GM13976 (cell line): ENCODE results near the gene PRELID2.

Source experiments
- DNase-seq: peaks from one replicate; pipeline ENCODE4 v3.0.0; 2012; ENCODE audit warnings: low spot score
- in situ Hi-C: fragments of 300-500 bp; cut with MboI; formaldehyde crosslinking; loops from one replicate; pipeline ENCODE4 v1.12.0; 2022; ENCODE audit warnings: low sequenced_read_pairs, mixed read lengths, inconsistent platforms; ENCODE audit not compliant: unreplicated experiment
- TF ChIP-seq, protein P1 (sequence below): IDR thresholded peaks from 2 replicates; pipeline ENCODE4 v1.5.1; 2012; ENCODE audit warnings: borderline replicate concordance, mild to moderate bottlenecking; ENCODE audit not compliant: insufficient read depth; ENCODE audit errors: extremely low read depth, missing control alignments, control extremely low read depth

The PRELID2 gene

DNA sequence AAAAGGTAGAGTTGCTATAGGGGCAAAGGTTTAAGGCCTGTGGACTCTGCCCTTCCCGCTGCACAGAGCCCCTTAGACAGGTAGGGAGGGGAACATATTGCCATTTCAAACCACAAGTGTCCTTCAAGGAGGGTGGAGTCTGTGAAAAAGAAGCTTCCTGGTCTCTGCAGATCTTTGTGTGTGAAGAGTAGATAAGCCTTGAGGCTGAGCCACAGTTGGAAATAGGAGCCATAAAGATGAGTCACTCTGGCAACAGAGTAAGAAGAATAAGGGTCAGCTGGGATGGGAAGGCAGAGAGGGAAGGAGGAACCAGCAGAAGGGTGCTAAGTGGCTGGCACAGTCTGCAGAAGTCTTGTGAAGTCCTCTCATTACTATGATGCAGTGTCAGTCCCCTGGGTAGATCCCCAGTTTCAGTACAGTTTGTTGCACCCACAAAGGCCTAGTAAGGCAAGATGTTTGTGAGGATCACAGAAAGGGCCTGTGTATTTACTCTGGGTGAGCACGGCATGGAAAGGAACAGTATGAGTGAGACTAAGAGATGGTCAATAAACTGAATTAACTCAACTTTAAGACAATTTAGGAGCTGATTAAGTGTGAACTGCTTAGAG lies 19.6 kb upstream of the PRELID2 start:
- TF ChIP-seq, protein P1, sequence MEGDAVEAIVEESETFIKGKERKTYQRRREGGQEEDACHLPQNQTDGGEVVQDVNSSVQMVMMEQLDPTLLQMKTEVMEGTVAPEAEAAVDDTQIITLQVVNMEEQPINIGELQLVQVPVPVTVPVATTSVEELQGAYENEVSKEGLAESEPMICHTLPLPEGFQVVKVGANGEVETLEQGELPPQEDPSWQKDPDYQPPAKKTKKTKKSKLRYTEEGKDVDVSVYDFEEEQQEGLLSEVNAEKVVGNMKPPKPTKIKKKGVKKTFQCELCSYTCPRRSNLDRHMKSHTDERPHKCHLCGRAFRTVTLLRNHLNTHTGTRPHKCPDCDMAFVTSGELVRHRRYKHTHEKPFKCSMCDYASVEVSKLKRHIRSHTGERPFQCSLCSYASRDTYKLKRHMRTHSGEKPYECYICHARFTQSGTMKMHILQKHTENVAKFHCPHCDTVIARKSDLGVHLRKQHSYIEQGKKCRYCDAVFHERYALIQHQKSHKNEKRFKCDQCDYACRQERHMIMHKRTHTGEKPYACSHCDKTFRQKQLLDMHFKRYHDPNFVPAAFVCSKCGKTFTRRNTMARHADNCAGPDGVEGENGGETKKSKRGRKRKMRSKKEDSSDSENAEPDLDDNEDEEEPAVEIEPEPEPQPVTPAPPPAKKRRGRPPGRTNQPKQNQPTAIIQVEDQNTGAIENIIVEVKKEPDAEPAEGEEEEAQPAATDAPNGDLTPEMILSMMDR = no peak

GRCh38 chr5:145853781-145854376 lies 18.7 kb upstream of the PRELID2 start:
- in situ Hi-C loops = no loop called here
- no peak for DNase-seq
- TF ChIP-seq, protein P1 = no peak

More for the DNA sequence above, 19.6 kb upstream of the PRELID2 start:
- DNase-seq = no peak
- in situ Hi-C loops = no loop called here

- in situ Hi-C loops = no loop called here
- DNase-seq = no peak
- TF ChIP-seq, protein P1 = no peak
Observed at GRCh38 chr5:145852990-145853389, 17.8 kb upstream of the PRELID2 start.

DNA sequence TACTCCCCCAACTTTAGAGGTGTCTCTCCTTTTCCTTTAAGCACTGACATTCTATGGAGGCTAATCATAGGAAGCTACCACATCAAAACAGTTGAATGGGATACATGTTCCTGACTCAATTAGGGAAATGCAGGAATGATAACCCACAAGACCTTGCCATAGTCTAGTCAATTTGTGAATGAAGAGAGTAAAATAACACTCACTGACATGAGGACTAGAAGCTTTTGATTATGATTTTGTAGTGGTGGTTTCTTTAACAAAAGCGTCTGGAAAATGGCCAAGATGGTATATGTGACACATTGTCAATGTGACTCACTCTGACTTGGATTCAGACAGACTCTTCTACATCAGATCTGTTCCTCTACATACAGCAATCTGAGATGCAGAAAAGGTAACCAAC lies 13.7 kb upstream of the PRELID2 start:
- DNase-seq = no peak
- TF ChIP-seq, protein P1 = no peak
- in situ Hi-C loops = no loop called here

DNA sequence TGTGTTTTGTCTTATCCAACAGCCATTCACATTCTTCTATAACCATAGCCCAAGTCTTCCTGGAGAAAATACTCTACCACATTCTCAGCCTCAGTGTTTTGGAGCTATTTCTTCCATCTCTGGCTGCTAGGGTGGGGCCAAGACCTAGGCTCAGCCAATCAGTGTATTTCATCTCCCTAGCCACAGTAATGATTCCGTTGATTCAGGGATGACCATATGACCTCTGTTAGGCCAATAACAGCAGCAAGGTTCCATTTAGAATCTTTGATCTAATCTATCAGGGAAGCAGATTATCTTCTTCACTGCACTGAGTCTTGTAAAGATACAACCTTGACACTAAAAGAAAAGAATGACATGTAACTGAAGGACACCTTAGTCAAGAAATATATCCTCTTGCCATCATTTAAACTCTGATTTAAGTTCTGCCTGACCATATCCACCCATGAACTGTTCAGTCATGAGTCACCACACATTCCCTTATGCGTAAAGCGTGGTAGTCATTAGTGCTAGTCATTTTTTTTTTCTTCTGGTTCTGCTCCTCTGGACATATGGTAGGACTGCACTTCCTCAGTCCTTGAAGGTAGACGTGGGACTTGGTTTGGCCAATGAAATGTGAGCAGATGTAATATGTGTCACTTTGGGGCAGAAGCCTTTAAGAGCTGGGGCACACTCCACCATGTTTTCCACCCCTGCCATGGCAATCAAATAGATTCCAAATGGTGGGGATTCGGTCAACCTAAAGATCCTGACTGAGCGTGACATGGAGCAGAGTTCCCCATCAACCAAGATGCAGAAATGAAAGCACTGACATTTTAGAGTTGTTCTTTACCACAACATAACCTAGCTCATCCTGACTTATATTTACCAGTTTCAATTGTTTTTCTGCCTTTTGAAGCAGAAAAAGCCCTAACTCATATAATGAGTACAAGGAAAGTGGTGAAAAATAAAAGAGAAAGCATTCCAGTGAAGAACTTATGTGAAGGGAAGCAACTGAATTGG lies 12.7 kb upstream of the PRELID2 start:
- TF ChIP-seq, protein P1 = no peak
- in situ Hi-C loops = no loop called here
- no peak for DNase-seq

- in situ Hi-C loops = no loop called here
- DNase-seq = no peak
- TF ChIP-seq, protein P1 = no peak
Observed at GRCh38 chr5:145846081-145846480, 10.9 kb upstream of the PRELID2 start.
